Measurements from ENCODE around the gene WFS1.

DNA sequence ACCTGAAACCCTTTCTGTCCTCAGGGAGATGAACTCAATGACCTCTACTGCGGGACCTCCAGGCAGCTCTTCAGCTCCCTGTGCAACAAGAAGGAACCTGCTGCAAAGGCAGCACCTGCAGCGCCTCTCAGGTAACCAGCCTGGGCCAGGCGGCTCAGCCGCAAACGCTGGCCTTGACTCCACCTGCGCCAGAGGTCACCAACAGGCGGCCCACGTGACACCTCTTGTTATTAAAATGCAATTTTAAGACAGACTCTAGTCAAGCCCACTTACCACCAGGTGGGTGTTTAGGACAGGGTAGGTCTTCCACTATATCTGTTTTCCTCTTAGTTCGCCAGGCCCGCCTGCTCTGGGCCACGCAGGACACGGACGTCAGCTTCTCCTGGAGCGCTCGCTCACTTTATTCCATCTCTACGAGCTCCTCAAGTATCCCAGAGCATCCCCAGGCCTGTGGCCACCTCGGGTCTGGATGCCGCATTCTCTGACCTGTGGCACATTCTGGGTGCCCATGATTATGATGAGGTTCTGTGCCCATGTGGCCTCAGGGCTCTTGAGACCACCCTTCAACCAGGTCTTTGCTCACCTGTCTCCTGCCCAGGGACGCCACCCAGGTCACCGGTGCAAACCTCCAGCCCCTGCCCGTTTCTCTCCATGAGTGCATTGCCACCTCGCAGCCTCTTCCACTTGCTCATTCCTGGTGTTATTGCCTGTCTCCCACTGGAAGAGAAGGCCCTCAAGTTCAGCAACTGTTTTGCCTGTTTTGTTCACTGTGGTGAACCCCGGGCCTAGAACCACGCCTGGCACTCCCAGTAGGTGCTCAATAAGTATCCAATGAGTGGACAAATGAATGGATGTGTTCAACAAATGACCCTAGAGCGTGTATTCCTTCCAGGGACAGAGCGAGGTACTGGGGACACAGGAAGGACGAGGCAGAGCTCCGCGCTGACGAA lies 36.5 kb upstream of the WFS1 start:
- no peak for TF ChIP-seq FOXA1 (IDR thresholded peaks at IDR 0.05; ENCODE audit: borderline replicate concordance)
- no peak for TF ChIP-seq ZBTB17 (CRISPR knock-in tag; IDR thresholded peaks at IDR 0.05)
- TF ChIP-seq EHMT2 (IDR thresholded peaks at IDR 0.05): no peak
- TF ChIP-seq TAF7 (tag; IDR thresholded peaks at IDR 0.05): no peak

All from K562 (cell line).